HepG2 (cell line): Measurements from ENCODE around the gene WDR48. TPM values are rescaled to one million over a fixed set of nuclear protein-coding genes. Genes with fewer than 3 reads are reported as not detected.

Experiments
- ADNP ChIP-seq: sonication (generic); formaldehyde crosslinking; IDR thresholded peaks from 2 replicates; pipeline ENCODE4 v1.4.0; 2020; ENCODE audit warnings: missing genetic modification reagents
- IRX3 ChIP-seq: sonication (generic); formaldehyde crosslinking; IDR thresholded peaks from 2 replicates; pipeline ENCODE4 v1.8.1; 2023; ENCODE audit warnings: mild to moderate bottlenecking, low read depth, missing genetic modification reagents, borderline replicate concordance
- JARID2 ChIP-seq: sonication (generic); formaldehyde crosslinking; IDR thresholded peaks from 2 replicates; pipeline ENCODE4 v1.8.1; 2023; ENCODE audit warnings: missing genetic modification reagents, inconsistent platforms; ENCODE audit not compliant: insufficient replicate concordance
- KLF9 ChIP-seq: IDR thresholded peaks from 2 replicates; pipeline ENCODE4 v1.6.1; 2016; ENCODE audit warnings: low read depth
- MAF1 ChIP-seq: sonication (generic); formaldehyde crosslinking; IDR thresholded peaks from 2 replicates; pipeline ENCODE4 v1.5.0; 2020; ENCODE audit warnings: missing genetic modification reagents, borderline replicate concordance
- NFKB2 ChIP-seq: sonication (generic); formaldehyde crosslinking; IDR thresholded peaks from 2 replicates; pipeline ENCODE4 v1.4.0; 2020; ENCODE audit warnings: missing genetic modification reagents, borderline replicate concordance
- NFYC ChIP-seq: IDR thresholded peaks from 2 replicates; pipeline ENCODE4 v1.6.1; 2016; ENCODE audit warnings: missing genetic modification reagents, missing compliant biosample characterization
- PAX8 ChIP-seq: sonication (generic); formaldehyde crosslinking; IDR thresholded peaks from 2 replicates; pipeline ENCODE4 v1.8.0; 2022; ENCODE audit warnings: mild to moderate bottlenecking, missing genetic modification reagents, borderline replicate concordance
- POLR2A ChIP-seq, 2 experiments: IDR thresholded peaks; 2 replicates each; pipeline ENCODE4 v1.6.1; 2011; ENCODE audit warnings: low read depth in 2 of 2, low read length in 2 of 2, mild to moderate bottlenecking in 1 of 2, moderate library complexity in 1 of 2; ENCODE audit not compliant: insufficient read depth in 1 of 2
- SPEN ChIP-seq: sonication (generic); formaldehyde crosslinking; IDR thresholded peaks from 2 replicates; pipeline ENCODE4 v1.5.1; 2020; ENCODE audit warnings: low read depth, mild to moderate bottlenecking, missing genetic modification reagents
- SUZ12 ChIP-seq: fragments of 150-350 bp; IDR thresholded peaks from 2 replicates; pipeline ENCODE4 v1.6.1; 2014; ENCODE audit warnings: low read depth, low read length
- TCF7L2 ChIP-seq: IDR thresholded peaks from 2 replicates; pipeline ENCODE4 v1.6.1; 2011; ENCODE audit warnings: mild to moderate bottlenecking, low read depth, low read length, moderate library complexity
- THAP11 ChIP-seq: IDR thresholded peaks from 2 replicates; pipeline ENCODE4 v1.6.1; 2016; ENCODE audit warnings: missing biosample characterization, missing genetic modification reagents
- ZC3H13 ChIP-seq: sonication (generic); formaldehyde crosslinking; IDR thresholded peaks from 2 replicates; pipeline ENCODE4 v1.8.1; 2023; ENCODE audit warnings: mild to moderate bottlenecking, missing genetic modification reagents, moderate library complexity
- ZKSCAN5 ChIP-seq: sonication (generic); formaldehyde crosslinking; IDR thresholded peaks from 2 replicates; pipeline ENCODE4 v1.5.1; 2020; ENCODE audit warnings: mild to moderate bottlenecking, missing genetic modification reagents
- ZNF17 ChIP-seq: sonication (generic); formaldehyde crosslinking; IDR thresholded peaks from 2 replicates; pipeline ENCODE4 v1.5.0; 2020; ENCODE audit warnings: mild to moderate bottlenecking, missing genetic modification reagents
- ZNF547 ChIP-seq: sonication (generic); formaldehyde crosslinking; IDR thresholded peaks from 2 replicates; pipeline ENCODE4 v1.5.1; 2020; ENCODE audit warnings: mild to moderate bottlenecking, missing genetic modification reagents
- ZNF563 ChIP-seq: sonication (generic); formaldehyde crosslinking; IDR thresholded peaks from 2 replicates; pipeline ENCODE4 v1.8.0; 2022; ENCODE audit warnings: mild to moderate bottlenecking, moderate library complexity, missing genetic modification reagents
- ZNF644 ChIP-seq: IDR thresholded peaks from 2 replicates; pipeline ENCODE4 v1.6.1; 2016; ENCODE audit warnings: low read depth
- ZNF747 ChIP-seq: sonication (generic); formaldehyde crosslinking; IDR thresholded peaks from 2 replicates; pipeline ENCODE4 v1.8.1; 2023; ENCODE audit warnings: missing genetic modification reagents, mild to moderate bottlenecking, borderline replicate concordance
- ZNF839 ChIP-seq: sonication (generic); formaldehyde crosslinking; IDR thresholded peaks from 2 replicates; pipeline ENCODE4 v1.4.0; 2020; ENCODE audit warnings: missing genetic modification reagents, mild to moderate bottlenecking, borderline replicate concordance
- polyA plus RNA-seq, 8 experiments: library from polyadenylated mRNA; depleted of rRNA in 3 of 8; stranded (reverse) in 7 of 8; unstranded in 1 of 8; fragments of >200 nt; fragmentation: Illumina TruSeq in 4 of 8; extraction: Trizol in 4 of 8; gene quantifications; 2 replicates each; pipeline versions ENCODE4 v1.2.1 to v1.2.3, GENCODE V29; 2011 to 2016; ENCODE audit warnings: low read depth in 4 of 8, missing spikeins in 1 of 8, mixed read lengths in 1 of 8; ENCODE audit not compliant: insufficient read depth in 1 of 8
- total RNA-seq, 5 experiments: library from RNA; depleted of rRNA; stranded (reverse); fragments of >200 nt; fragmentation: Illumina TruSeq; extraction: Trizol; gene quantifications; 2 replicates each; pipeline ENCODE4 v1.2.3, GENCODE V29; 2016; ENCODE audit warnings: low read depth in 1 of 5
- TF ChIP-seq, protein P1 (sequence below), 2 experiments: IDR thresholded peaks; 2 replicates each; pipeline ENCODE4 v1.6.1; 2011 to 2012; ENCODE audit warnings: low read length in 2 of 2, borderline replicate concordance in 1 of 2, low read depth in 1 of 2, mild to moderate bottlenecking in 1 of 2, moderate library complexity in 1 of 2

The WDR48 gene
- total and polyA plus RNA-seq, 2 of the 13 experiments (the other 11 are each of a cell fraction or from before 2014, with no cell fraction given): 29.2 to 31.2 TPM

DNA sequence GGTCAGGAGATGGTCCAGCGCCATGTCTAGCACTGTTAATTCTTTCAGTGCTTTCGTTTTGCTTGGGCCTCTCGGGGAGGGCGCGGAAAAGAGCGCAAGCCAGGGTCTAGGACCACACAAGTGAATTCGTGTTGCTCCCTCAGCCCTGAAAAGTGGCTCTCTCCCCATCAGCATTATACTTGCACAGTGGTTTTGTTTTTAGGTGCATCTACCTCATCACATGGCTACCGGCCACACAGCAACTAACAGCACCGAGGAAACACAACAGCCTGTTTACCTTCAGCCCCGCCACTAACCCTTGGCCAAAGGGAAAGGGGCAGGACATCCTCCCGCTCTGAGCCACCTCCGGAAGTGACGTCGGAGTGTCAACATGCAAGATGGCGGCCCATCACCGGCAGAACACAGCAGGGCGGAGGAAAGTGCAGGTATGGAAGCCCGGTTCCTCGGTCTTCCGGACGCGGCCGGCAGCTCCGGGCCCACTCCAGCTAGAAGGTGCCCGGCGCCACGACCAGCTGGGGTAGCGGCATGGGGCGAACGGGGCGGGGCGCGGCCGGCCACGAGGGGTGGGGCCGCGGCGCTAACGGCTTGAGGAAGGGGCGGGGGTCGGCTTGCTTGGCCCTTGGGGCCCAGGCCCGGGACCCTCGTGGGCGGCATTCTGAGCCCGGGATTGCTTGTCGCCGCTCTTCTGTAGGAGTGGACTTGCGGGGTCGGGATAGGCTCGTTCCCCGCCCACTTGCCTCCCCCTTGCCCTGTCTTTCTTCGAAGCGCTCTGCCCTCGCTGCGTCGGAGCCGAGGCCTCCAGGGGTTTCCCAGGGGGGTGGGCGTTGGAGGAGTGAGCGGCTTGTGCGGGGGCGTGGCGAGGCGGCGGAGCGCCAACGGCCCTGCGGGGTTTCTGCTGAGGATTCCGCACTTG, at the start of gene WDR48, which contains the start of gene SCN11A (continued):
- TF ChIP-seq, protein P1, sequence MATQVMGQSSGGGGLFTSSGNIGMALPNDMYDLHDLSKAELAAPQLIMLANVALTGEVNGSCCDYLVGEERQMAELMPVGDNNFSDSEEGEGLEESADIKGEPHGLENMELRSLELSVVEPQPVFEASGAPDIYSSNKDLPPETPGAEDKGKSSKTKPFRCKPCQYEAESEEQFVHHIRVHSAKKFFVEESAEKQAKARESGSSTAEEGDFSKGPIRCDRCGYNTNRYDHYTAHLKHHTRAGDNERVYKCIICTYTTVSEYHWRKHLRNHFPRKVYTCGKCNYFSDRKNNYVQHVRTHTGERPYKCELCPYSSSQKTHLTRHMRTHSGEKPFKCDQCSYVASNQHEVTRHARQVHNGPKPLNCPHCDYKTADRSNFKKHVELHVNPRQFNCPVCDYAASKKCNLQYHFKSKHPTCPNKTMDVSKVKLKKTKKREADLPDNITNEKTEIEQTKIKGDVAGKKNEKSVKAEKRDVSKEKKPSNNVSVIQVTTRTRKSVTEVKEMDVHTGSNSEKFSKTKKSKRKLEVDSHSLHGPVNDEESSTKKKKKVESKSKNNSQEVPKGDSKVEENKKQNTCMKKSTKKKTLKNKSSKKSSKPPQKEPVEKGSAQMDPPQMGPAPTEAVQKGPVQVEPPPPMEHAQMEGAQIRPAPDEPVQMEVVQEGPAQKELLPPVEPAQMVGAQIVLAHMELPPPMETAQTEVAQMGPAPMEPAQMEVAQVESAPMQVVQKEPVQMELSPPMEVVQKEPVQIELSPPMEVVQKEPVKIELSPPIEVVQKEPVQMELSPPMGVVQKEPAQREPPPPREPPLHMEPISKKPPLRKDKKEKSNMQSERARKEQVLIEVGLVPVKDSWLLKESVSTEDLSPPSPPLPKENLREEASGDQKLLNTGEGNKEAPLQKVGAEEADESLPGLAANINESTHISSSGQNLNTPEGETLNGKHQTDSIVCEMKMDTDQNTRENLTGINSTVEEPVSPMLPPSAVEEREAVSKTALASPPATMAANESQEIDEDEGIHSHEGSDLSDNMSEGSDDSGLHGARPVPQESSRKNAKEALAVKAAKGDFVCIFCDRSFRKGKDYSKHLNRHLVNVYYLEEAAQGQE (IDR thresholded peaks at IDR 0.05; ENCODE audit: borderline replicate concordance in 1 of 2, low read depth in 1 of 2, low read length in 2 of 2): peak in 1 of 2 experiments; percentile 45; a peak in 1 of 4 replicates
- peak; percentile 91 for TF ChIP-seq ZC3H13 (CRISPR knock-in tag)
- TF ChIP-seq ZNF839 (CRISPR knock-in tag): peak; percentile 58; the same call in 1 of the 2 replicates
- TF ChIP-seq ZNF644 (CRISPR knock-in tag): peak; percentile 58
- TF ChIP-seq IRX3 (CRISPR knock-in tag): peak; percentile 60; the same call in 1 of the 2 replicates
- TF ChIP-seq TCF7L2: no peak
- 0 out of 2 replicates have a peak, but pooled peaks have one; percentile 57 for TF ChIP-seq ZNF563 (CRISPR knock-in tag)
- peak; percentile 79; the same call in 1 of the 2 replicates for TF ChIP-seq NFKB2
- TF ChIP-seq ZKSCAN5 (CRISPR knock-in tag): no peak
- TF ChIP-seq POLR2A (IDR thresholded peaks at IDR 0.05; ENCODE audit: insufficient read depth in 1 of 2, low read depth in 2 of 2, low read length in 2 of 2): peak; percentile 93 to 97
- no peak; the same call in 1 of the 2 replicates for TF ChIP-seq NFYC (CRISPR knock-in tag)
- peak; percentile 89 for TF ChIP-seq THAP11 (CRISPR knock-in tag)
- no peak for TF ChIP-seq KLF9 (CRISPR knock-in tag)
- TF ChIP-seq ZNF17 (CRISPR knock-in tag): no peak
- peak; percentile 91 for TF ChIP-seq SPEN (CRISPR knock-in tag)
- peak; percentile 21 for TF ChIP-seq ZNF747 (CRISPR knock-in tag)
- no peak for TF ChIP-seq JARID2 (CRISPR knock-in tag)
- no peak for TF ChIP-seq MAF1 (CRISPR knock-in tag)
- peak; percentile 90 for TF ChIP-seq ZNF547 (CRISPR knock-in tag)
- TF ChIP-seq ADNP: no peak
- no peak for TF ChIP-seq SUZ12
- TF ChIP-seq PAX8 (CRISPR knock-in tag): peak; percentile 56; the same call in 1 of the 2 replicates
